GM12878 (cell line): ENCODE measurements around the gene FOXP1. TPM values are rescaled to one million over a fixed set of nuclear protein-coding genes. Genes with fewer than 3 reads are reported as not detected.

ENCODE experiments used
- ATAC-seq: fragments of 200-7000 bp; cut with Tn5 transposase; 3 replicates; pipeline ENCODE4 v1.9.1; 2020; ENCODE audit warnings: mild to moderate bottlenecking, moderate library complexity
- BruUV-seq: library from RNA; stranded (reverse); fragments of 400-500 nt; replicated peaks from 2 replicates; lab custom pipeline; 2021; lab: Mats Ljungman, UMichigan
- CTCF ChIA-PET: fragments of 300-600 bp; sonication (Branson Sonifier 250); formaldehyde crosslinking; extraction: SDS; loops from one replicate; lab custom pipeline; 2021; ENCODE audit warnings: inconsistent platforms; lab: Yijun Ruan, JAX
- POLR2A ChIA-PET: fragments of 350-600 bp; formaldehyde crosslinking; extraction: SDS; loops from one replicate; lab custom pipeline; 2021; ENCODE audit warnings: inconsistent platforms; lab: Charles Lee
- RAD21 ChIA-PET: fragments of 300-600 bp; sonication (Branson Sonifier 250); formaldehyde crosslinking; loops from one replicate; lab custom pipeline; 2023; ENCODE audit warnings: antibody characterized with exemption; ENCODE audit not compliant: unreplicated experiment; lab: Charles Lee
- SMC1A ChIA-PET: fragments of 300-600 bp; sonication (Branson Sonifier 250); formaldehyde crosslinking; loops from one replicate; lab custom pipeline; 2023; ENCODE audit not compliant: unreplicated experiment, uncharacterized antibody; lab: Charles Lee
- DNase-seq: peaks from one replicate; pipeline ENCODE4 v3.0.0-alpha.2; 2011; ENCODE audit warnings: low read depth, low spot score
- FAIRE-seq: peaks from 3 replicates; lab custom pipeline; 2011; peaks lifted over from hg19 to GRCh38; lab: Jason Lieb, UNC
- H2AFZ ChIP-seq: 2 replicates; pipeline ENCODE4 v1.6.0; 2011; ENCODE audit warnings: low read depth, low read length, control low read depth; ENCODE audit not compliant: control insufficient read depth
- H3K27ac ChIP-seq: 2 replicates; pipeline ENCODE4 v1.5.1; 2011; ENCODE audit warnings: control low read depth; ENCODE audit not compliant: control insufficient read depth, insufficient read depth
- H3K27me3 ChIP-seq, 2 experiments: replicated peaks in 1 of 2; 2 replicates each; pipeline versions ENCODE4 v1.6.0 to v1.6.1; 2011; ENCODE audit warnings: low read length in 1 of 2; ENCODE audit not compliant: control insufficient read depth in 2 of 2, insufficient read depth in 2 of 2
- H3K36me3 ChIP-seq, 2 experiments: 2 replicates each; pipeline ENCODE4 v1.5.1; 2011; ENCODE audit warnings: low read length in 1 of 2; ENCODE audit not compliant: control insufficient read depth in 2 of 2, insufficient read depth in 2 of 2
- H3K4me1 ChIP-seq: 2 replicates; pipeline ENCODE4 v1.6.1; 2011; ENCODE audit warnings: mild to moderate bottlenecking, low read length, moderate library complexity, mixed read lengths; ENCODE audit not compliant: control insufficient read depth, insufficient read depth
- H3K4me2 ChIP-seq: 2 replicates; pipeline ENCODE4 v1.6.0; 2011; ENCODE audit warnings: control low read depth; ENCODE audit not compliant: control insufficient read depth, insufficient read depth
- H3K4me3 ChIP-seq: fragments of 200-600 bp; sonication (generic); 2 replicates; pipeline ENCODE4 v1.5.1; 2016
- H3K79me2 ChIP-seq: 2 replicates; pipeline ENCODE4 v1.6.0; 2011; ENCODE audit warnings: low read length; ENCODE audit not compliant: control insufficient read depth, insufficient read depth
- H3K9ac ChIP-seq: 2 replicates; pipeline ENCODE4 v1.8.0; 2011; ENCODE audit warnings: low read length, control low read depth, mixed read lengths; ENCODE audit not compliant: control insufficient read depth, insufficient read depth
- H3K9me3 ChIP-seq: replicated peaks from 3 replicates; pipeline ENCODE4 v1.5.1; 2011; ENCODE audit warnings: mild to moderate bottlenecking, low read length; ENCODE audit not compliant: control insufficient read depth, insufficient read depth
- H4K20me1 ChIP-seq: 2 replicates; pipeline ENCODE4 v1.6.0; 2011; ENCODE audit not compliant: control insufficient read depth, insufficient read depth
- CBX5 ChIP-seq: sonication (generic); IDR thresholded peaks from 2 replicates; pipeline ENCODE4 v1.6.1; 2016; ENCODE audit warnings: low read depth, moderate library complexity, mild to moderate bottlenecking, inconsistent platforms
- FOXK2 ChIP-seq: fragments of 450-650 bp; IDR thresholded peaks from 2 replicates; pipeline ENCODE4 v1.6.1; 2017; ENCODE audit warnings: mild to moderate bottlenecking, moderate library complexity
- FOXM1 ChIP-seq: IDR thresholded peaks from 2 replicates; pipeline ENCODE4 v1.6.1; 2012; ENCODE audit warnings: low read depth, mild to moderate bottlenecking, inconsistent platforms, low read length, moderate library complexity
- GATAD2B ChIP-seq: fragments of 450-650 bp; conservative IDR thresholded peaks from 2 replicates; pipeline ENCODE4 v1.6.1; 2017; ENCODE audit warnings: low read depth, mild to moderate bottlenecking, moderate library complexity
- JUNB ChIP-seq: IDR thresholded peaks from 2 replicates; pipeline ENCODE4 v1.6.1; 2016; ENCODE audit warnings: antibody characterized with exemption, mild to moderate bottlenecking
- NFIC ChIP-seq: IDR thresholded peaks from 2 replicates; pipeline ENCODE4 v1.6.1; 2012; ENCODE audit warnings: low read depth, mild to moderate bottlenecking, inconsistent platforms, low read length, moderate library complexity
- PAX5 ChIP-seq: IDR thresholded peaks from 2 replicates; pipeline ENCODE4 v1.6.1; 2011; ENCODE audit warnings: low read depth, low read length, borderline replicate concordance
- SMAD1 ChIP-seq: fragments of 450-650 bp; IDR thresholded peaks from 2 replicates; pipeline ENCODE4 v1.6.1; 2018; ENCODE audit warnings: mild to moderate bottlenecking, low read depth; ENCODE audit not compliant: partially characterized antibody
- SMC3 ChIP-seq: IDR thresholded peaks from 2 replicates; pipeline ENCODE4 v1.6.1; 2011; ENCODE audit warnings: low read length, improper control_type of control experiment, borderline replicate concordance
- STAT3 ChIP-seq: IDR thresholded peaks from 2 replicates; pipeline ENCODE4 v1.6.1; 2011; ENCODE audit warnings: low read depth, low read length, improper control_type of control experiment
- WGBS: methylation state at CpG from one replicate; pipeline ENCODE4 v1.1.6; 2016; ENCODE audit warnings: low lambda C conversion rate; ENCODE audit not compliant: insufficient replicate concordance, insufficient coverage; ENCODE audit errors: missing lambda C conversion rate; 5-methylcytosine and 5-hydroxymethylcytosine counted together
- in situ Hi-C: fragments of 300-500 bp; cut with MboI; formaldehyde crosslinking; loops from 9 replicates; pipeline ENCODE4 v1.14.3; 2018; ENCODE audit warnings: mixed read lengths
- intact Hi-C: fragments of 100-400 bp; cut with micrococcal nuclease; formaldehyde crosslinking; loops from one replicate; pipeline ENCODE4 v1.14.2; 2022; ENCODE audit not compliant: unreplicated experiment
- polyA plus RNA-seq, 11 experiments: library from polyadenylated mRNA; depleted of rRNA in 4 of 11; unstranded in 6 of 11; stranded (reverse) in 5 of 11; fragments of >200 nt; fragmentation: Nextera tagmentation in 4 of 11; fragmentation: Illumina TruSeq in 1 of 11; extraction: Ambion mirVana in 4 of 11; extraction: Trizol in 1 of 11; gene quantifications; 1 replicate in 1 of 11; 2 replicates in 10 of 11; pipeline versions ENCODE4 v1.2.1 to v1.2.3, GENCODE V29; 2011 to 2016; ENCODE audit warnings: inconsistent platforms in 2 of 11, missing spikeins in 2 of 11, low read depth in 1 of 11
- total RNA-seq, 4 experiments: library from RNA; depleted of rRNA in 3 of 4; stranded (reverse); fragments of >200 nt in 3 of 4; fragmentation: Illumina TruSeq in 1 of 4; extraction: Trizol in 1 of 4; gene quantifications; 2 replicates each; pipeline versions ENCODE4 v1.2.1 to v1.2.3, GENCODE V29; 2013 to 2021
- TF ChIP-seq, protein P1 (sequence below): fragments of 450-650 bp; IDR thresholded peaks from 2 replicates; pipeline ENCODE4 v1.6.1; 2014; ENCODE audit warnings: mild to moderate bottlenecking
- TF ChIP-seq, protein P2 (sequence below): IDR thresholded peaks from 2 replicates; pipeline ENCODE4 v1.6.1; 2012; ENCODE audit warnings: low read length, inconsistent platforms
- TF ChIP-seq, protein P3 (sequence below): fragments of 450-650 bp; IDR thresholded peaks from 2 replicates; pipeline ENCODE4 v1.6.1; 2017; ENCODE audit warnings: mild to moderate bottlenecking, moderate library complexity

The FOXP1 gene
- total and polyA plus RNA-seq, 10 of the 15 experiments (the other 5 are each of a cell fraction or from before 2014, with no cell fraction given): 0.05 to 1.6 (median 0.20) TPM; not detected in 1

DNA sequence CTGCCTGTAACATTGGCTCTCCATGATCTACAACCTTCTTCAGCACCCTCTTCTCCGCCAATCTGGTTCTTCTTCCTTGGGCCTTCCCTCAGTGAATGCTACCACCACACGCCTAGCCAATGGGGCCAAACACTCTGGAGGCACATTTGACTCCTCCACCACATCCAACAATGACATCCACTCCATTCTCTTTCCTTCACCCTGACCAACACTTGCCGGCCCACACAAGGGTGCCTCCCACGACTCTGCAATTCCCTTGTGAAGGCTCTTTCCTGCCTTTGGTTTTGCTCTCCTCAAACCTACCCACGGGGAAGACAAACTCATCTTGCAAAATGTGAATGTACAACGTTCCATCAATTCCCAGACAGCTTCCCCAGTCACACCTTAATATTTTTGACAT, 263.8 kb downstream of the FOXP1 start:
- intact Hi-C loops: no loop called here
- SMC1A ChIA-PET: no interaction called here
- no peaks in the 10 kb centered on the region for H3K9me3 ChIP-seq
- in situ Hi-C loops: no loop called here
- no peak overlapping the region for H3K27ac ChIP-seq
- FAIRE-seq (no peak), DNase-seq (no peak), ATAC-seq (no peak)
- no TSS peak for BruUV-seq
- no peaks in the 10 kb centered on the region for H3K36me3 ChIP-seq
- no peaks in the 10 kb centered on the region for H3K79me2 ChIP-seq
- TF ChIP-seq, protein P1, sequence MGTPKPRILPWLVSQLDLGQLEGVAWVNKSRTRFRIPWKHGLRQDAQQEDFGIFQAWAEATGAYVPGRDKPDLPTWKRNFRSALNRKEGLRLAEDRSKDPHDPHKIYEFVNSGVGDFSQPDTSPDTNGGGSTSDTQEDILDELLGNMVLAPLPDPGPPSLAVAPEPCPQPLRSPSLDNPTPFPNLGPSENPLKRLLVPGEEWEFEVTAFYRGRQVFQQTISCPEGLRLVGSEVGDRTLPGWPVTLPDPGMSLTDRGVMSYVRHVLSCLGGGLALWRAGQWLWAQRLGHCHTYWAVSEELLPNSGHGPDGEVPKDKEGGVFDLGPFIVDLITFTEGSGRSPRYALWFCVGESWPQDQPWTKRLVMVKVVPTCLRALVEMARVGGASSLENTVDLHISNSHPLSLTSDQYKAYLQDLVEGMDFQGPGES: no peak
- no peak for TF ChIP-seq NFIC
- no peak for TF ChIP-seq FOXK2
- no peak for TF ChIP-seq SMC3
- no peak for TF ChIP-seq JUNB
- TF ChIP-seq PAX5: no peak
- TF ChIP-seq STAT3: no peak
- no peak for TF ChIP-seq GATAD2B
- H3K4me3 ChIP-seq: no peak overlapping the region
- 17% methylated on average over 6 of the region's 6 CpGs for WGBS
- no peaks in the 10 kb centered on the region for H3K4me1 ChIP-seq
- peaks cover 4% of the 10 kb centered on the region in 2 experiments; a peak in 2 of 4 replicates for H3K27me3 ChIP-seq
- POLR2A ChIA-PET: no interaction called here
- RAD21 ChIA-PET: no interaction called here
- CTCF ChIA-PET: no interaction called here
- no peak overlapping the region for H3K4me2 ChIP-seq
- H4K20me1 ChIP-seq: no peaks in the 10 kb centered on the region
- H3K9ac ChIP-seq: no peak overlapping the region
- H2AFZ ChIP-seq: no peak overlapping the region

DNA sequence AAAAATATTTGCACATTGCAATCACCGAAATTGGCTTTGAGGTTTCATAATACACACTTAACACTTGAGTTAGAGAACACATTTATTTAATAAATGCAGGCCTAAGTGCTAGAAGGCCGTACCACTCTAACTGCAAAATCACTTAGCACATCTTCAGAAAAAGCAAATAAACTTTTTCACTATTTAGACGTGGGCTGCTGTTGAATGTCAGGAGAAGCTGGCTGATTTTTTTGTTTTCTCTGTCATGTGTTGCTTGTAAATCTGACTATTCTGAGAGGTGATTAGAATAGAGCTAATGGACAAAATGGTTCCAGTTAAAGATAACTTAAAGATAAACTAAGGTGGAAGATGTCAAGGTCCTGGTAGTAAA, 265.1 kb downstream of the FOXP1 start:
- no peaks in the 10 kb centered on the region for H3K4me1 ChIP-seq
- no peak for FAIRE-seq
- no peak for ATAC-seq
- no TSS peak for BruUV-seq
- H3K9me3 ChIP-seq: no peaks in the 10 kb centered on the region
- no peak overlapping the region for H3K4me2 ChIP-seq
- no peak overlapping the region for H2AFZ ChIP-seq
- intact Hi-C loops (no loop called here), in situ Hi-C loops (no loop called here)
- peaks cover 4% of the 10 kb centered on the region in 2 experiments; a peak in 2 of 4 replicates for H3K27me3 ChIP-seq
- RAD21 ChIA-PET: no interaction called here
- POLR2A ChIA-PET: no interaction called here
- CTCF ChIA-PET: interaction anchor here (1.1 kb wide), 1 partner anchor 15 kb away, joined by 3 read pairs; no protein-coding TSS in a partner anchor
- H3K36me3 ChIP-seq: no peaks in the 10 kb centered on the region
- no peak for DNase-seq
- H4K20me1 ChIP-seq: no peaks in the 10 kb centered on the region
- no peak overlapping the region for H3K27ac ChIP-seq
- no peaks in the 10 kb centered on the region for H3K79me2 ChIP-seq
- no peak overlapping the region for H3K4me3 ChIP-seq
- 4% methylated on average over 3 of the region's 3 CpGs for WGBS
- H3K9ac ChIP-seq: no peak overlapping the region
- SMC1A ChIA-PET: no interaction called here
- TF ChIP-seq FOXM1 (no peak), CBX5 (no peak), SMAD1 (no peak)
- TF ChIP-seq, protein P2, sequence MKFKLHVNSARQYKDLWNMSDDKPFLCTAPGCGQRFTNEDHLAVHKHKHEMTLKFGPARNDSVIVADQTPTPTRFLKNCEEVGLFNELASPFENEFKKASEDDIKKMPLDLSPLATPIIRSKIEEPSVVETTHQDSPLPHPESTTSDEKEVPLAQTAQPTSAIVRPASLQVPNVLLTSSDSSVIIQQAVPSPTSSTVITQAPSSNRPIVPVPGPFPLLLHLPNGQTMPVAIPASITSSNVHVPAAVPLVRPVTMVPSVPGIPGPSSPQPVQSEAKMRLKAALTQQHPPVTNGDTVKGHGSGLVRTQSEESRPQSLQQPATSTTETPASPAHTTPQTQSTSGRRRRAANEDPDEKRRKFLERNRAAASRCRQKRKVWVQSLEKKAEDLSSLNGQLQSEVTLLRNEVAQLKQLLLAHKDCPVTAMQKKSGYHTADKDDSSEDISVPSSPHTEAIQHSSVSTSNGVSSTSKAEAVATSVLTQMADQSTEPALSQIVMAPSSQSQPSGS: no peak
- TF ChIP-seq, protein P3, sequence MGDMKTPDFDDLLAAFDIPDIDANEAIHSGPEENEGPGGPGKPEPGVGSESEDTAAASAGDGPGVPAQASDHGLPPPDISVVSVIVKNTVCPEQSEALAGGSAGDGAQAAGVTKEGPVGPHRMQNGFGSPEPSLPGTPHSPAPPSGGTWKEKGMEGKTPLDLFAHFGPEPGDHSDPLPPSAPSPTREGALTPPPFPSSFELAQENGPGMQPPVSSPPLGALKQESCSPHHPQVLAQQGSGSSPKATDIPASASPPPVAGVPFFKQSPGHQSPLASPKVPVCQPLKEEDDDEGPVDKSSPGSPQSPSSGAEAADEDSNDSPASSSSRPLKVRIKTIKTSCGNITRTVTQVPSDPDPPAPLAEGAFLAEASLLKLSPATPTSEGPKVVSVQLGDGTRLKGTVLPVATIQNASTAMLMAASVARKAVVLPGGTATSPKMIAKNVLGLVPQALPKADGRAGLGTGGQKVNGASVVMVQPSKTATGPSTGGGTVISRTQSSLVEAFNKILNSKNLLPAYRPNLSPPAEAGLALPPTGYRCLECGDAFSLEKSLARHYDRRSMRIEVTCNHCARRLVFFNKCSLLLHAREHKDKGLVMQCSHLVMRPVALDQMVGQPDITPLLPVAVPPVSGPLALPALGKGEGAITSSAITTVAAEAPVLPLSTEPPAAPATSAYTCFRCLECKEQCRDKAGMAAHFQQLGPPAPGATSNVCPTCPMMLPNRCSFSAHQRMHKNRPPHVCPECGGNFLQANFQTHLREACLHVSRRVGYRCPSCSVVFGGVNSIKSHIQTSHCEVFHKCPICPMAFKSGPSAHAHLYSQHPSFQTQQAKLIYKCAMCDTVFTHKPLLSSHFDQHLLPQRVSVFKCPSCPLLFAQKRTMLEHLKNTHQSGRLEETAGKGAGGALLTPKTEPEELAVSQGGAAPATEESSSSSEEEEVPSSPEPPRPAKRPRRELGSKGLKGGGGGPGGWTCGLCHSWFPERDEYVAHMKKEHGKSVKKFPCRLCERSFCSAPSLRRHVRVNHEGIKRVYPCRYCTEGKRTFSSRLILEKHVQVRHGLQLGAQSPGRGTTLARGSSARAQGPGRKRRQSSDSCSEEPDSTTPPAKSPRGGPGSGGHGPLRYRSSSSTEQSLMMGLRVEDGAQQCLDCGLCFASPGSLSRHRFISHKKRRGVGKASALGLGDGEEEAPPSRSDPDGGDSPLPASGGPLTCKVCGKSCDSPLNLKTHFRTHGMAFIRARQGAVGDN: no peak
